ENCODE data around the gene ATAD3B.
"Not testable (repeated sequence)": the region's sequence is repeated elsewhere in the genome, so short reads cannot be mapped to it uniquely, and the experiment has no call there.

ATAD3B gene

GRCh38 chr1:1450616-1451015 is 20.9 kb upstream of the ATAD3B start:
- in situ Hi-C loops (cut with HindIII; ENCODE audit: low sequenced_read_pairs): loop anchor here (5.0 kb wide), 1 partner anchor 78 kb away; no protein-coding TSS in a partner anchor

- in situ Hi-C loops (cut with HindIII; ENCODE audit: low sequenced_read_pairs): loop anchor here (5.0 kb wide), 1 partner anchor 80 kb away; no protein-coding TSS in a partner anchor
Observed at GRCh38 chr1:1451696-1452364, 19.7 kb upstream of the ATAD3B start.

DNA sequence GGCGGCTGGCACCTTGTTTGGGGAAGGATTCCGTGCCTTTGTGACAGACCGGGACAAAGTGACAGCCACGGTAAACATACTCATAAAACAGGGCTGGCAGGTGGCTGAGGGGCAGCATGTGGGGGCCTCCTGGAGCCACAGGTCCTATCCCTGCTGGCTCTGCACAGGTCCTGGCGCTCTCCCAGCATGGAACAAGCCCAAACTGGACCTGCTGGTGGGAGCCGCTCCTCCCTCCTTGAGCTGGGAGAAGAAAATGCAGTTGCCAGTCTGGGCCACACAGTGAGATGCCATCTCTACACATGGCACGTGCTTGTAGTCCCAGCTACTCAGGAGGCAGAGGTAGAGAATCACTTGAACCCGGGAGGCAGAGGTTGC is 19.2 kb upstream of the ATAD3B start:
- in situ Hi-C loops (cut with HindIII; ENCODE audit: low sequenced_read_pairs): loop anchor here (5.0 kb wide), 1 partner anchor 80 kb away; no protein-coding TSS in a partner anchor

DNA sequence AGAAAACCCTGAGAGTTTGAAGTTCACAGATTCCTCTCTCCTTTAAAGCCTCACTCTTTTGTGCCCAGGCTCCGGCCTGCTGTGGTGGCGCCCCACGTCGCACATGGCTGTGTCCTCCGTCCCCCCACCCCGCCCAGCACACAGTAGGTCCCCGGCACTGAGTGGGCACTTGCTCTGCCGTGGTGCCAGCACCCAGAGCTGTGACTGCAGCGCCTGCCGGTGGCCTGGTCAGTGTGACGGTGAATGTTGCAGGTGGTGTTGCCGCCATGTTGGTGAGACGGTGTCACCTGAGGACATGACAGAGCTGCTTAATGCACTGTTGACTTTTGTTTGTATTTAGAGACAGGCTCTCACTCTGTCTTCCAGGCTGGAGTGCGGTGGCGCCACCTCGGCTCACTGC is 18.7 kb upstream of the ATAD3B start:
- in situ Hi-C loops (cut with HindIII; ENCODE audit: low sequenced_read_pairs): loop anchor here (5.0 kb wide), 1 partner anchor 81 kb away; no protein-coding TSS in a partner anchor

DNA sequence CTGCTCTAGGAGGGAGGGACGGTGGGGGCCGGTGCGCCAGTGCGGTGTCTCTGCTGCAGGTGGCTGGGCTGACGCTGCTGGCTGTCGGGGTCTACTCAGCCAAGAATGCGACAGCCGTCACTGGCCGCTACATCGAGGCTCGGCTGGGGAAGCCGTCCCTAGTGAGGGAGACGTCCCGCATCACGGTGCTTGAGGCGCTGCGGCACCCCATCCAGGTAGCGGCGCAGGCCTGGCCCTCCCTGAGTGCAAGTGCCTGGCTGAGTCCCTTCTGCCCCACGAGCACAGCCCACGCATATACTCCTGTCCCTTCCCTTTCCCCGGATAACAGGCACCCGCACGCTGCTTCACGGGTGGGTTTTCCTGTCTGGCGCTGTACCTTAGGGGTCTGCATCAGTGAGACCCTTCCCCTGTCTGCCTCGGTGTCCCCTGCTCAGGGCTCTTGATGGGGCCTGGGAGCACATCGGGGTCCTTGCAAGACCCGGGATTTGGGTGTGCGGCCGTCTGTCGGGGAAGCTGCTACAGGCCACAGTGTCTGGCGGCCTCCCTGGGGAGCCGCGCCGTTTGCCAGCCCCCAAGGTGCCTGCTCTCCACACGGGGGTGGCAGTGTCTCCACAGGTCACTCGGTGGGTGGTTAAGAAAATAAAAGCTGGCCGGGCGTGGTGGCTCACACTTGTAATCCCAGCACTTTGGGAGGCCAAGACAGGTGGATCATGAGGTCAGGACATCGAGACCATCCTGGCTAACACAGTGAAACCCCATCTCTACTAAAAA is 17.1 kb upstream of the ATAD3B start:
- in situ Hi-C loops (cut with HindIII; ENCODE audit: low sequenced_read_pairs): loop anchor here (5.0 kb wide), 1 partner anchor 82 kb away; no protein-coding TSS in a partner anchor

GRCh38 chr1:1455366-1455884 is 16.1 kb upstream of the ATAD3B start:
- in situ Hi-C loops (cut with HindIII; ENCODE audit: low sequenced_read_pairs): no loop called here

- in situ Hi-C loops (cut with HindIII; ENCODE audit: low sequenced_read_pairs): not testable (repeated sequence)
Observed at GRCh38 chr1:1455934-1456333, 15.6 kb upstream of the ATAD3B start.

GRCh38 chr1:1456683-1457255 is 14.8 kb upstream of the ATAD3B start:
- in situ Hi-C loops (cut with HindIII; ENCODE audit: low sequenced_read_pairs): not testable (repeated sequence)

GRCh38 chr1:1459156-1459555 is 12.4 kb upstream of the ATAD3B start:
- in situ Hi-C loops (cut with HindIII; ENCODE audit: low sequenced_read_pairs): not testable (repeated sequence)

- in situ Hi-C loops (cut with HindIII; ENCODE audit: low sequenced_read_pairs): not testable (repeated sequence)
Observed at GRCh38 chr1:1459711-1460110, 11.9 kb upstream of the ATAD3B start.

GRCh38 chr1:1460540-1461130 is 10.9 kb upstream of the ATAD3B start:
- in situ Hi-C loops (cut with HindIII; ENCODE audit: low sequenced_read_pairs): no loop called here

DNA sequence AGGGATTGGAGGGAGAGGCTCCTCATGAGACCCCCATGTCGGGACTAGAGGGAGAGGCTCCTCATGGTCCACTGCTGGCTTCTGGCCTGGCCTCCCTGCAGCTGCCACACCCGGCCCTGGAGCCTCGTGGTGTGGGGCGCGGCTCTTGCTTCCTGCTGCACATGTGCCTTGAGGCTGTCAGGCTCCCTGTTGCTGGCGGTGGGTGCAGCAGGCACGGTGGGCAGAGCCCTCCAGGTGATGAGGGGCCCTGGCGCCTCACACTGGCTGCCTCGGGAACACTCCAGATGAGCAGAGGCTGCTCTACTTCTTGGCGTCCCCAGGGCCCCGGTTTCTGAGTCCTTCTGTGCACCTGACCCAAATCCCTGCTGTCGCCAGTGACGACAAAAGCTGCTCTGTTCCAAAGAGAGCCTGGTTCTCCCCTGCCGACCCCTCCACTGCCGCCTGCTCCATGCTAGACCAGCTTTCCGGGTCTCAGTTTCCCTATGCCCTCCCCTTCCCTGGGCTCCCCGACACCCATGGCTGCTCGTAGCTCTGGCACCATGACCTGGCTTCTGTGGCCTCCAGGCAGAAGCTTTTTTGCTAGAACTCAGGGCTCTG is 9.7 kb upstream of the ATAD3B start:
- in situ Hi-C loops (cut with HindIII; ENCODE audit: low sequenced_read_pairs): no loop called here

- in situ Hi-C loops (cut with HindIII; ENCODE audit: low sequenced_read_pairs): no loop called here
Observed at GRCh38 chr1:1462318-1462966, 9.1 kb upstream of the ATAD3B start.

- in situ Hi-C loops (cut with HindIII; ENCODE audit: low sequenced_read_pairs): no loop called here
Observed at GRCh38 chr1:1463312-1463711, 8.3 kb upstream of the ATAD3B start.

DNA sequence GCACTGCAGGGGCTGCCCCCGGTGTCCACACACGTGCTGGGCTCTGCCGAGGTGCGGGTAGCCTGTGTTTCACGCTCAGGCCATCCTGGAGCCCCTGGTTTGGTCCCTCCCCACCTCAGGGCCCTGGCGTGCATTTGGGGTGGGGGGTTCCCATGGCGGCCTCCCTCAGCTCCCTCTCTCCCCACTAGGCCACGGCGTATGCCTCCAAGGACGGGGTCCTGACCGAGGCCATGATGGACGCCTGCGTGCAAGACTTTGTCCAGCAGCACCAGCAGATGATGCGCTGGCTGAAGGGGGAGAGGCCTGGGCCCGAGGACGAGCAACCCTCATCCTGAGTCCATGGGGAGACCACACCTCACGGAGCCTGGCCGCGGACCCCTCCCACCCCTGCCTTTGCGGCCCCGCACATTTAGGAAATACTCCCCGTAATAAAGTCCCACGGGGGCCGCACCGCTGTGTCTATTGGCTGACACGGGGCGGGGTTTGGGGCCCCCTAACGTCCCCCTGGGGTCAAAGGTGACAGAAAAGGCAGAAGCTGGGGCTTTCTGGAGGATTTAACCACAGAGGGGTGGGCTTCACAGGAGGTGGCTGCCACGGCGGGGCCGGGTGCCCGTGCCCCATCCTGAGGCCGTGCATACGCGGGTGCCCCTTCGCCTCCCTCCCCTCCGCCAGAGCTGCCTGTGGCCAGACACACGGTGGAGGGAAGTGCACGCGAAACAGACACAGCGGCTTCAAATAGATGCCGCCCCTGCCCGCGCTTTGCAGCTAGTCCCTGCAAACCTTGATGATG is 3.2 kb upstream of the ATAD3B start:
- in situ Hi-C loops (cut with HindIII; ENCODE audit: low sequenced_read_pairs): not testable (repeated sequence)

DNA sequence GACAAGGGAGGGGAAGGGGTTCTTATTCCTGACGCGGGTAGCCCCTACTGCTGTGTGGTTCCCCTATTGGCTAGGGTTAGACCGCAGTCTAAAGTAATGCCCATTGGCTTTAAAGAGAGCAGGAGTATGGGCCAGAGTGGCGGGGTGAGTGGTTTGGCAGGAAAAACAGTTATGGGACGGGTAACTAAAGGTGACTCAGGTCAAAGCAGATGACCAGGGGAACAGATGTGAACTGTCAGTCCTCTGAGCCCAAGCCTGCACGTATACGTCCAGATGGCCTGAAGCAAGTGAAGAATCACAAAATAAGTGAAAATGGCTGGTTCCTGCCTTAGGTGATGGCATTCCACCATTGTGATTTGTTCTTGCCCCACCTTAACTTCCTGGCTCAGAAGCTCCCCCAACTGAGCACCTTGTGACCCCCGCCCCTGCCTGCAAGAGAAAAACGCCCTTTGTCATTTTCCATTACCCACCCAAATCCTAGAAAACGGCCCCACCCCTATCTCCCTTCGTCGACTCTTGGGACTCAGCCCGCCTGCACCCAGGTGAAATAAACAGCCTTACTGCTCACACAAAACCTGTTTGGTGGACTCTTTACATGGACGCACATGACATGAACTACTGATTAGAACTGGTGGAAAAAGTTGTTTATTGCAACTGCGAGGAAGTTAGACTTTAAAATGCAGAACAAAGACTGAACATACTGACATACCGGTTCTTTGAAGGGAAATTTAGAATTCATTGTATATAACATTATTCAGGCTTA is 758 bp upstream of the ATAD3B start:
- in situ Hi-C loops (cut with HindIII; ENCODE audit: low sequenced_read_pairs): no loop called here

DNA sequence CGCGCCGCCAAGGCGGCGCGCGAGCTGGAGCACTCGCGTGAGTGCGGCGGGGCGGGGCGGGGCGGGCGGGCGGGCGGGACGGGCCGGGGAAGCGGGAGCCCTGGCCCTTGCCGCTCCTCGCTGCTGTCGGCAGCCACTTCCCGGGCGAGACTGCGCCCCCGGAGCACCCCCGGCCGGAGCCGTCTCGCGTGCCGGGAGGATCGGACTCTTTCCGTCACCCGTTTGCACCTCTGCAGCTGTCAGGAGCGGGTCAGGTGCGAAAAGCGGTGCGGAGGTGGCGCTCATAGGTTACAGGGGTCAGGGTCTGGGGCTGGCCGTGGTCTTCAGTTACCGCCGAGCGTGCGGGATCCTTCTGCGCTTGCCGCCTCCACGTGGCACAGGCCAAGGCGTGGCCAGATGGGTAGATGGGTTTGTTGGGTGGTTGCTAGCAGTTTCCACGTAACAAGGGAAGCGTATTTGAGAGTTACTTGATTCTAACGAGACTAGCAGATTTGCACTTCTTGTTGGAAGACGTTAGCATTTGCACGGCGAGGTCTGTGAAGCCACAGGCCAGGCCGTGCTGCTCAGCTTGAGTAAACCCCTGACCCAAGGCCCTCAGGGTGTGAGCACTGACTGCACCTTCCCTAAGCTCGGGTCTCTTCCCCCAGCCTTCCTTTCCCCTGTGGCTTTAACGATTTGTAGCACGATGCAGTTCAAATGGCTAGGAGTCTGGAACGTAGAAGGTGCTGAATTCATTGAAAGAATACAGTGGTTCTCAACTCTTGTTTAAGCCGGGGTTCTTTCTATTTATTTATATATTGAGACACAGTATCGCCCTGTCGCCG is 700 bp downstream of the ATAD3B start:
- in situ Hi-C loops (cut with HindIII; ENCODE audit: low sequenced_read_pairs): not testable (repeated sequence)

DNA sequence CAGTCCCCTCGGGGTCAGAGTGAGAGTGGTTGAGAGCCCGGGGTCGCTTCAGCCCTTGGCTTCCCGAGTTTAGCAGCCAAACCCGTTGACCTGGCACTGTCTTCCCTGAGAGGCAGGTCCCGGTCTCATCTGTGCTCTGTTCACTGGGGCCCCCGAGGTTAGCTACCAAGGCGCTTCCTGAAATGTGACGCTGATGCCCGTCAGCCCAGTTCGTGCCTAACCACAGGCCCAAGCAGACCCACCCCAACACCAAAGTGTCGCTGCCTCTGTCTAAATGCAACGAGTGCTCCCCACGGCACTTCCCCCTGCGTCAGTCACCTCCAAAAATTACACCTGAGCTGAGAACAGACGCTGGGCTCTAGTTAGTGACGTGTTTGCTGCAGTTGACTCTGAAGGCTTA is 4.4 kb downstream of the ATAD3B start:
- in situ Hi-C loops (cut with HindIII; ENCODE audit: low sequenced_read_pairs): not testable (repeated sequence)

Measured in endothelial cell of hepatic sinusoid (primary cell).